ENCODE measurements around the gene SYN1.

Gene SYN1

GRCh38 chrX:47597222-47597621, 22.4 kb downstream of the SYN1 start:
- TF ChIP-seq CTCF (conservative IDR thresholded peaks at IDR 0.05; ENCODE audit: low read length) = no peak
- DNase-seq (ENCODE audit: low read depth) = no peak
- H3K4me3 ChIP-seq (ENCODE audit: low read length) = no peak overlapping the region

GRCh38 chrX:47596256-47596655, 23.4 kb downstream of the SYN1 start:
- no peak for TF ChIP-seq CTCF (conservative IDR thresholded peaks at IDR 0.05; ENCODE audit: low read length)
- no peak for DNase-seq (ENCODE audit: low read depth)
- H3K4me3 ChIP-seq (ENCODE audit: low read length) = no peak overlapping the region

GRCh38 chrX:47595716-47596251, 23.9 kb downstream of the SYN1 start:
- TF ChIP-seq CTCF (conservative IDR thresholded peaks at IDR 0.05; ENCODE audit: low read length) = no peak
- peak; percentile 43 for DNase-seq (ENCODE audit: low read depth)
- no peak overlapping the region for H3K4me3 ChIP-seq (ENCODE audit: low read length)

- TF ChIP-seq CTCF (conservative IDR thresholded peaks at IDR 0.05; ENCODE audit: low read length) = no peak
- DNase-seq (ENCODE audit: low read depth) = no peak
- H3K4me3 ChIP-seq (ENCODE audit: low read length) = no peak overlapping the region
These were observed 26.1 kb downstream of the SYN1 start for GRCh38 chrX:47593522-47593921.

GRCh38 chrX:47590984-47591383, 28.7 kb downstream of the SYN1 start:
- H3K4me3 ChIP-seq (ENCODE audit: low read length) = no peak overlapping the region
- no peak for TF ChIP-seq CTCF (conservative IDR thresholded peaks at IDR 0.05; ENCODE audit: low read length)
- no peak for DNase-seq (ENCODE audit: low read depth)

GRCh38 chrX:47587906-47588735, 31.5 kb downstream of the SYN1 start:
- DNase-seq (ENCODE audit: low read depth) = no peak
- no peak for TF ChIP-seq CTCF (conservative IDR thresholded peaks at IDR 0.05; ENCODE audit: low read length)
- H3K4me3 ChIP-seq (ENCODE audit: low read length) = no peak overlapping the region

Data from AG10803 (cell line).